Measurements from ENCODE around the gene ARHGAP10. TPM values are rescaled to one million over a fixed set of nuclear protein-coding genes. Genes with fewer than 3 reads are reported as not detected.

The ARHGAP10 gene
- total and polyA plus RNA-seq, 3 donors from 2014 or later = 17.4 to 108 (median 83.5) TPM

DNA sequence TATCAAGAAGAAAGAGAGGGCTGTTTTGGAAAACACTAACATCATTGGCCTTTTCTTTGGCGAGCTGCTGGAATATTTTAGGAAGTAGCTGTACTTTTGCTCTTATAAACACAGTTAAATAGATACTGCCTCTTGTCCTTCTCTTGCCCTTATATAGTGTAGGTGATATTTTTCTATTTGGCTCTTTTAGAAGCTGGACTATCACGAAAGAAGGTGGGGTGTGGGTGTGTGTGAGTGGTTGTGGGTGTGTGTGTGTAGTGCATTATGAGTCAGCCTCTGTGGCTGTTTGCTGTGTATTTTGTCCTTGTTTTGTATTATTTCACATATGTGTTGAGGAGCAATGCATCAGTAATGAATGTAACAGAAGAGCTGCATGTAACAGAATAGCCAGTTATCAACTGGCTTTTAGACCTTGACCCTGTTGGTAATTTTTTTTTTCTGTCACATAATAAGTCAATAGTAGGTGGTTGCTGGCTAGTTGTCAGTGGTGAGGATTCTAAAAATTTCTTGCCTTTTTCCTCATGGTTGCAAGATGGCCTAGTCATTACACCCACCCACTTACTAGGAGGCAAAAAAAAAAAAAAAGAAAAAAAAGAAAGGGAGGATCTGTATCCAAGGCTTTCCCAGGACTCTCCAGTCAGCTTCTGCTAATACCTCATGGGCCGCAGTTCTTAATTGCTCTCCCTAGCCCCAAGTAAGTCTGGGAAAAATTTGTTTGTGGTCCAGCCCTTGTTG is 23.8 kb downstream of the ARHGAP10 start:
- TF ChIP-seq, protein P1, sequence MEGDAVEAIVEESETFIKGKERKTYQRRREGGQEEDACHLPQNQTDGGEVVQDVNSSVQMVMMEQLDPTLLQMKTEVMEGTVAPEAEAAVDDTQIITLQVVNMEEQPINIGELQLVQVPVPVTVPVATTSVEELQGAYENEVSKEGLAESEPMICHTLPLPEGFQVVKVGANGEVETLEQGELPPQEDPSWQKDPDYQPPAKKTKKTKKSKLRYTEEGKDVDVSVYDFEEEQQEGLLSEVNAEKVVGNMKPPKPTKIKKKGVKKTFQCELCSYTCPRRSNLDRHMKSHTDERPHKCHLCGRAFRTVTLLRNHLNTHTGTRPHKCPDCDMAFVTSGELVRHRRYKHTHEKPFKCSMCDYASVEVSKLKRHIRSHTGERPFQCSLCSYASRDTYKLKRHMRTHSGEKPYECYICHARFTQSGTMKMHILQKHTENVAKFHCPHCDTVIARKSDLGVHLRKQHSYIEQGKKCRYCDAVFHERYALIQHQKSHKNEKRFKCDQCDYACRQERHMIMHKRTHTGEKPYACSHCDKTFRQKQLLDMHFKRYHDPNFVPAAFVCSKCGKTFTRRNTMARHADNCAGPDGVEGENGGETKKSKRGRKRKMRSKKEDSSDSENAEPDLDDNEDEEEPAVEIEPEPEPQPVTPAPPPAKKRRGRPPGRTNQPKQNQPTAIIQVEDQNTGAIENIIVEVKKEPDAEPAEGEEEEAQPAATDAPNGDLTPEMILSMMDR (IDR thresholded peaks at IDR 0.05) = no peak
- no peak for TF ChIP-seq POLR2A (IDR thresholded peaks at IDR 0.05)
- no peak for DNase-seq
- intact Hi-C loops (cut with DNase I; ENCODE audit: low total_unique reads) = no loop called here
- no peaks in the 10 kb centered on the region for H3K27me3 ChIP-seq
- H3K9me3 ChIP-seq = no peaks in the 10 kb centered on the region
- peak overlapping the region; percentile 60 to 85 for H3K27ac ChIP-seq
- no peaks in the 10 kb centered on the region for H3K36me3 ChIP-seq (ENCODE audit: low read depth, missing control alignments)
- H3K4me1 ChIP-seq = peaks cover 20% of the 10 kb centered on the region
- H3K4me3 ChIP-seq = no peak overlapping the region
- 39 to 56% methylated on average over 3 of the region's 3 CpGs for WGBS, 2 donors

DNA sequence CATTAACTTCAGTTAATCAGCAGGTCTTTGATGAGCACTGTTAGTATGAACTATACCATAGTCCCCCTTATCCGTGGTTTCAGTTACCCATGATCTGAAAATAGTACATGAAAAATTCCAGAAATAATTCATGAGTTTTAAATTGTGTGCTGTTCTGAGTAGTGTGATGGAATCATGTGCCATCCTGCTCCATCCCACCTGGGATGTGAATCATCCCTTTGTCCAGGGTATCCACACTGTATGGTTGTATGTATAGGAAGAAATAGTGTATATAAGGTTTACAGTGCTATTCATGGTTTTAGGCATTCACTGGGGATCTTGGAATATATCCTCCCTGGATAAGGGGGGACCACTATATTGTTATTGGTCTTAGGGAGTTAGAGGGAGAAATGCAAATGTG is 24.5 kb downstream of the ARHGAP10 start:
- Histone ChIP-seq H3K27me3 (no peaks in the 10 kb centered on the region), H3K27ac (peak overlapping the region; percentile 60 to 85), H3K9me3 (no peaks in the 10 kb centered on the region), H3K36me3 (ENCODE audit: low read depth, missing control alignments) (no peaks in the 10 kb centered on the region), H3K4me3 (no peak overlapping the region), H3K4me1 (peaks cover 24% of the 10 kb centered on the region)
- 65 to 71% methylated on average over 1 of the region's 1 CpG for WGBS, 2 donors
- no peak for DNase-seq
- no peak for TF ChIP-seq POLR2A (IDR thresholded peaks at IDR 0.05)
- TF ChIP-seq, protein P1 (IDR thresholded peaks at IDR 0.05) = no peak
- intact Hi-C loops (cut with DNase I; ENCODE audit: low total_unique reads) = no loop called here

DNA sequence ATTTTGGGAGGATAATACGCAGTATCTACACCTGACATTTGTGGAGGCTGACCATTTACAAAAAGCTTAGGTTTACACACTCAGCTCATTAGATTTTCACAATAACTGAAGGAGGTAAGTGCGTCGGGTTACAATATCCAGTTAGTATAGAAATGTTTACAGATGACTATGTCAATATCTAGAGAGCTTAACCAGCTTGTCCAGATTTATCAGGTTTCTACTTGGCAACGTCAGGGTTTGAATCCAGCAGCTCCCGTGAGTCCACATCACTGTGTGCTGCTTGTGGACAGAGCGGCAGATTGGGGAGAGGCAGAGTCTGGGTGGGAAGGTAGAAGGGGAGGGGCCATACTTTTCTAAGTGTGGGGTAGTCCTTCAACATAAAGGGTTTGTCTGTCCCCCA is 28.3 kb downstream of the ARHGAP10 start:
- H3K9me3 ChIP-seq = no peaks in the 10 kb centered on the region
- peaks cover 20% of the 10 kb centered on the region for H3K4me1 ChIP-seq
- intact Hi-C loops (cut with DNase I; ENCODE audit: low total_unique reads) = no loop called here
- DNase-seq = no peak
- H3K4me3 ChIP-seq = no peak overlapping the region
- H3K27me3 ChIP-seq = no peaks in the 10 kb centered on the region
- TF ChIP-seq, protein P1 (IDR thresholded peaks at IDR 0.05) = no peak
- TF ChIP-seq POLR2A (IDR thresholded peaks at IDR 0.05) = no peak
- no peak overlapping the region for H3K27ac ChIP-seq
- 73 to 91% methylated on average over 6 of the region's 6 CpGs for WGBS, 2 donors
- H3K36me3 ChIP-seq (ENCODE audit: low read depth, missing control alignments) = no peaks in the 10 kb centered on the region

DNA sequence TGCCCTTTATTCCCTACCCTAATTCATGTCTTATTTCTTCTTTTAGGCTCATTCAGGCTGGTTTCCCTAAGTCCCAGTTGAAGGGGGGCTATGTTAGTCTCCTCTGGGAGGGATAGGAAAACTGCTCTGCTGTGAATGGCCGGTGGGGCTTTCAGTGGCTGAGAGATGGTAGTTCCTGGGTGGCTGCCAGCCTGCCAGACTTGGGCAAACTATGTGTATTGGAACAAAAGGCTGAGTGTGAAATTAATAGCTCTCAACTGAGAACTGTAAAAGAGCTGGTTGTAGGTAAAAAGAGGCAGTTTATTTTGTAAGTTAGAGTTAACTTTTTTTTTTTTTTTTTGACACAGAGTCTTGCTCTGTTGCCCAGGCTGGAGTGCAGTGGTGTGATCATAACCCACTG is 28.8 kb downstream of the ARHGAP10 start:
- Histone ChIP-seq H3K27me3 (no peaks in the 10 kb centered on the region), H3K36me3 (ENCODE audit: low read depth, missing control alignments) (no peaks in the 10 kb centered on the region), H3K27ac (no peak overlapping the region), H3K4me3 (no peak overlapping the region), H3K9me3 (no peaks in the 10 kb centered on the region), H3K4me1 (peaks cover 18% of the 10 kb centered on the region)
- 48 to 72% methylated on average over 1 of the region's 1 CpG for WGBS, 2 donors
- TF ChIP-seq POLR2A (IDR thresholded peaks at IDR 0.05) = no peak
- TF ChIP-seq, protein P1 (IDR thresholded peaks at IDR 0.05) = no peak
- intact Hi-C loops (cut with DNase I; ENCODE audit: low total_unique reads) = no loop called here
- DNase-seq = peak; percentile 71

All from testis (tissue), 3 donors.